HEK293 (cell line): ENCODE measurements around the gene CEP89.
"Not testable (repeated sequence)": the region's sequence is repeated elsewhere in the genome, so short reads cannot be mapped to it uniquely, and the experiment has no call there.

Experiments used
- CTCF ChIA-PET: fragments of 350-600 bp; formaldehyde crosslinking; extraction: SDS; loops from one replicate; lab custom pipeline; 2021; ENCODE audit warnings: antibody characterized with exemption; lab: Yijun Ruan, JAX
- POLR2A ChIA-PET: fragments of 300-600 bp; formaldehyde crosslinking; extraction: SDS; loops from one replicate; lab custom pipeline; 2020; ENCODE audit warnings: antibody characterized with exemption, inconsistent platforms; lab: Yijun Ruan, JAX
- H3K27ac ChIP-seq: fragments of 200-500 bp; sonication (Bioruptor generic); 2 replicates; pipeline ENCODE4 v1.5.1; 2014; ENCODE audit warnings: low read depth, low read length, control low read depth, inconsistent platforms; ENCODE audit errors: extremely low read depth
- H3K36me3 ChIP-seq, 2 experiments: fragments of 200-500 bp in 1 of 2; sonication (Bioruptor generic) in 1 of 2; 1 replicate in 1 of 2; 2 replicates in 1 of 2; pipeline ENCODE4 v1.5.1; 2014 to 2017; ENCODE audit warnings: inconsistent platforms in 2 of 2, low read length in 2 of 2; ENCODE audit not compliant: control insufficient read depth in 2 of 2, insufficient read depth in 1 of 2
- H3K4me1 ChIP-seq: fragments of 200-500 bp; sonication (Bioruptor generic); 2 replicates; pipeline ENCODE4 v1.5.1; 2014; ENCODE audit warnings: mild to moderate bottlenecking, low read length, inconsistent platforms; ENCODE audit not compliant: control insufficient read depth, insufficient read depth
- H3K4me3 ChIP-seq: 2 replicates; pipeline ENCODE4 v1.5.1; 2011; ENCODE audit warnings: low read depth, mild to moderate bottlenecking, control low read depth, low read length, moderate library complexity
- H3K9me3 ChIP-seq: fragments of 200-500 bp; sonication (Bioruptor generic); 2 replicates; pipeline ENCODE4 v1.5.1; 2014; ENCODE audit warnings: low read depth, low read length, inconsistent platforms; ENCODE audit not compliant: control insufficient read depth, insufficient read depth
- IKZF3 ChIP-seq: fragments of 450-650 bp; IDR thresholded peaks from 2 replicates; pipeline ENCODE4 v1.5.0; 2018; ENCODE audit warnings: missing biosample characterization, mild to moderate bottlenecking, missing genetic modification characterization, moderate library complexity
- KLF16 ChIP-seq: fragments of 450-650 bp; formaldehyde crosslinking; IDR thresholded peaks from 2 replicates; pipeline ENCODE4 v1.5.1; 2017; ENCODE audit warnings: missing biosample characterization, missing genetic modification characterization
- SP3 ChIP-seq: fragments of 450-650 bp; formaldehyde crosslinking; IDR thresholded peaks from 2 replicates; pipeline ENCODE4 v1.5.1; 2016; ENCODE audit warnings: missing biosample characterization, missing genetic modification characterization
- ZBTB6 ChIP-seq: fragments of 450-650 bp; formaldehyde crosslinking; IDR thresholded peaks from 2 replicates; pipeline ENCODE4 v1.5.1; 2017; ENCODE audit warnings: missing biosample characterization, missing genetic modification characterization
- ZIC2 ChIP-seq: fragments of 450-650 bp; formaldehyde crosslinking; IDR thresholded peaks from 2 replicates; pipeline ENCODE4 v1.5.1; 2016; ENCODE audit warnings: missing biosample characterization, missing genetic modification characterization
- ZNF146 ChIP-seq: fragments of 450-650 bp; formaldehyde crosslinking; IDR thresholded peaks from 2 replicates; pipeline ENCODE4 v1.5.1; 2016; ENCODE audit warnings: missing biosample characterization, missing genetic modification characterization
- ZNF184 ChIP-seq: fragments of 450-650 bp; IDR thresholded peaks from 2 replicates; pipeline ENCODE4 v1.5.1; 2018; ENCODE audit warnings: missing biosample characterization, mild to moderate bottlenecking, missing genetic modification characterization
- ZNF239 ChIP-seq: fragments of 450-650 bp; formaldehyde crosslinking; IDR thresholded peaks from 2 replicates; pipeline ENCODE4 v1.5.1; 2016; ENCODE audit warnings: missing biosample characterization, missing genetic modification characterization
- ZNF341 ChIP-seq: fragments of 450-650 bp; formaldehyde crosslinking; IDR thresholded peaks from 2 replicates; pipeline ENCODE4; 2016; ENCODE audit warnings: low read depth, missing biosample characterization, missing genetic modification characterization
- ZNF544 ChIP-seq: fragments of 450-650 bp; formaldehyde crosslinking; IDR thresholded peaks from 2 replicates; pipeline ENCODE4 v1.5.0; 2017; ENCODE audit warnings: missing biosample characterization, missing genetic modification characterization
- ZNF596 ChIP-seq: fragments of 450-650 bp; IDR thresholded peaks from 2 replicates; pipeline ENCODE4 v1.5.0; 2018; ENCODE audit warnings: missing biosample characterization, mild to moderate bottlenecking, missing genetic modification characterization, moderate library complexity
- ZNF600 ChIP-seq: fragments of 450-650 bp; formaldehyde crosslinking; IDR thresholded peaks from 2 replicates; pipeline ENCODE4 v1.5.1; 2016; ENCODE audit warnings: missing biosample characterization, missing genetic modification characterization

The CEP89 gene

GRCh38 chr19:33008738-33009137 is 37.0 kb upstream of the CEP89 start:
- Histone ChIP-seq H3K27ac (no peak overlapping the region), H3K4me1 (no peaks in the 10 kb centered on the region), H3K36me3 (peaks cover 25 to 61% of the 10 kb centered on the region in 2 experiments), H3K9me3 (no peaks in the 10 kb centered on the region), H3K4me3 (no peak overlapping the region)
- ChIA-PET CTCF (interaction anchor here (1.1 kb wide), 2 partner anchors 44 to 91 kb away, joined by 3 to 4 read pairs; no protein-coding TSS in a partner anchor), POLR2A (no interaction called here)
- TF ChIP-seq KLF16 (tag by site-specific recombination), result no peak
- TF ChIP-seq ZNF341 (tag by site-specific recombination), result no peak
- TF ChIP-seq ZNF146 (tag by site-specific recombination), result peak; percentile 93
- no peak for TF ChIP-seq ZNF600 (tag by site-specific recombination)
- TF ChIP-seq ZNF239, result no peak

GRCh38 chr19:33005440-33005839 is 33.7 kb upstream of the CEP89 start:
- CTCF ChIA-PET, result interaction anchor here (0.6 kb wide), 1 partner anchor 18 kb away, joined by 3 read pairs; no protein-coding TSS in a partner anchor

GRCh38 chr19:33003424-33004024 is 31.8 kb upstream of the CEP89 start:
- not testable (repeated sequence) for H3K4me3 ChIP-seq, H3K9me3 ChIP-seq, H3K27ac ChIP-seq, H3K4me1 ChIP-seq
- ChIA-PET CTCF (interaction anchor here (0.8 kb wide), 1 partner anchor 27 kb away, joined by 3 read pairs; no protein-coding TSS in a partner anchor), POLR2A (interaction anchor here (0.7 kb wide), 1 partner anchor 21 kb away, joined by 4 read pairs; no protein-coding TSS in a partner anchor)
- H3K36me3 ChIP-seq, result peaks cover 20 to 61% of the 10 kb centered on the region in 2 experiments

More at GRCh38 chr19:33005440-33005839, 33.7 kb upstream of the CEP89 start:
- peaks cover 24 to 69% of the 10 kb centered on the region in 2 experiments for H3K36me3 ChIP-seq
- no peaks in the 10 kb centered on the region for H3K9me3 ChIP-seq
- TF ChIP-seq ZNF544 (tag by site-specific recombination) (no peak), ZNF596 (tag by site-specific recombination) (no peak), ZBTB6 (tag by site-specific recombination) (no peak), SP3 (tag by site-specific recombination) (no peak), ZNF184 (tag by site-specific recombination) (no peak), ZIC2 (tag by site-specific recombination) (peak; percentile 41; the same call in 1 of the 2 replicates)
- TF ChIP-seq, all 188 proteins: peak for 1
- Histone ChIP-seq H3K27ac (no peak overlapping the region), H3K4me1 (no peaks in the 10 kb centered on the region), H3K4me3 (no peak overlapping the region)
- POLR2A ChIA-PET, result no interaction called here

DNA sequence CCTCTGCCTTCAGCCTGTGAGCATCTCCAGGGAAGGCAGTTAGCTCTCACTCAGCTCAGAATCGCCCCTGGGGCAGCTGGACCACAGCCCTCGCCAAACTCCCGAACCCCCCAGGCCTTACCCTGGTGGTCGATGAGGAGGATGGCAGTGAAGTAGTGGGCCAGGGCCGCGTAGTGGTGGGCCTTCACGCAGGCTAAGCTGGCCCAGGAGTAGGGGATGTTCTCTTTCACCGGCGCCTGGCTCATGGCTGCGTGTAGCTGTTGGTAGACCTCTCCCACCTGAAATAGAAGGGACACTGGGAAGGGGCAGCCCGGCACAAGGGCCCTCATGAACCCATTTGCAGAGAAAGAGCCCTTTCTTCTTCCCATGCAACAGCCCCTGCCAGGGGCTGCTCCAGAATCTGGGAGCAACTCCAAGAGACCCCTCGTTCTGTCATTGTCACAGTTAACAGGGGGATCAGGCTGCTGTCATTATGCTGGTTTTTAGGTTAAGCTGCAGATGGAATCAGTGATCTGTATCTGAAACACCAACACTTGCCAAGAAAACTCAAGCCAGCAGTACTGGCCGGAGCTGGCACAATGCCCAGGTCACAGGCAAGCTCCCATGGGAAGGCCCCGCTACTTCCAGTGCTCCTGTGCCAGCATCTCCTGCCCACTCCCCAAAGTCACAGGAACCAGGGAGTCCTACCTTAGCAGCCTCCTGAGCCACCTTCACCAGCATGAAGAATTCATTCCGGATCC is 30.5 kb upstream of the CEP89 start:
- H3K9me3 ChIP-seq, H3K4me3 ChIP-seq, H3K4me1 ChIP-seq, H3K27ac ChIP-seq: not testable (repeated sequence)
- 0 out of 2 replicates have a peak, but pooled peaks have one; percentile 23 for TF ChIP-seq IKZF3 (tag by site-specific recombination)
- ChIA-PET CTCF (interaction anchor here (0.6 kb wide), 2 partner anchors 179 to 312 kb away, joined by 3 to 6 read pairs; no protein-coding TSS in a partner anchor), POLR2A (interaction anchor here (0.7 kb wide), 1 partner anchor 22 kb away, joined by 4 read pairs; no protein-coding TSS in a partner anchor)
- H3K36me3 ChIP-seq, result peaks cover 25 to 60% of the 10 kb centered on the region in 2 experiments
